SKM-1 treated with dmso at 0.1 percent for 144 hours (cell line): ENCODE measurements around the gene IDH3G.
A peak's percentile ranks its signal among the peaks of the same experiment; 100 is the strongest.

Source experiments
- DNase-seq: peaks from one replicate; lab custom pipeline; 2025; ENCODE audit not compliant: unreplicated experiment; lab: John Stamatoyannopoulos, UW

Gene IDH3G

DNA sequence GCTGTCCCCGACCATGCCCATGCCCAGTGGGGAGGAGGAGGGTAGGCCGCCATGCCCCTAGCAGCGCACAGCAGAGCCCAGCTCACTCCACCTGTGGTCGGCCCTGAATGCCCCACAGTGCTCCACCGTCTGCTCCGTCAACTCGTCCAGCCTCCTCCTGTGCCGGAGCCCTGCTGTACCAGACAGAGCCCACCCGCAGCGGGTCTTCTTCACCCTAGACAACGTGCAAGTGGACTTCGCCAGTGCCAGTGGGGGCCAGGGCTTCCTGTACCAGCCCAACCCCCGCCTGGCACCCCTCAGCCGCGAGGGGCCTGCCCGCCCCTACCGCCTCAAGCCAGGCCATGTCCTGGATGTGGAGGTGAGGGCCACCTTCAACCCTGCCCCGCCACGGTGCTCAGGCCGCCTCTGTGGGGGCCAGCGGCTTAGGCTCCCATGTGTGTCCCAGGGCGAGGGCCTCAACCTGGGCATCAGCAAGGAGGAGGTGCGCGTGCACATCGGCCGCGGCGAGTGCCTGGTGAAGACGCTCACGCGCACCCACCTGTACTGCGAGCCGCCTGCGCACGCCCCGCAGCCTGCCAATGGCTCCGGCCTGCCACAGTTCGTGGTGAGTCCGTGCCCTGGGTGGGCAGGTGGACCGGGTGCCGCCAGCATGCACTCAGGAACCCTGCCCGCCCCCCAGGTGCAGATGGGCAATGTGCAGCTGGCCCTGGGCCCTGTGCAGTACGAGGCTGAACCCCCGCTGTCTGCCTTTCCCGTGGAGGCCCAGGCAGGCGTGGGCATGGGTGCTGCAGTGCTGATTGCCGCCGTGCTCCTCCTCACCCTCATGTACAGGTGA is 20.2 kb downstream of the IDH3G start:
- no peak for DNase-seq

DNA sequence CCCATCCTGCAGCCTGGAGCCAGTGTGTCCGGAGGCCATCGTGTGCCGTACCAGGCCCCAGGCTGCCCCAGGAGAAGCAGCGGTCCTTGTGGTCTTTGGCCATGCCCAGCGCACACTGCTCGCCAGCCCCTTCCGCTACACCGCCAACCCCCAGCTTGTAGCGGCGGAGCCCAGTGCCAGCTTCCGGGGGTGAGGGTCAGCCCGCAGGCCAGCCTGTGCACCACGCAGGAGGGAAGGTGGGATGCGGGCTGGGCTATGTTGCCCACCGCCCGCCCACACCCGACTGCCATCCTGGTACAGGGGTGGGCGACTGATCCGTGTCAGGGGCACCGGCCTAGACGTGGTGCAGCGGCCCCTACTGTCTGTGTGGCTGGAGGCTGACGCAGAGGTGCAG is 21.0 kb downstream of the IDH3G start:
- no peak for DNase-seq

DNA sequence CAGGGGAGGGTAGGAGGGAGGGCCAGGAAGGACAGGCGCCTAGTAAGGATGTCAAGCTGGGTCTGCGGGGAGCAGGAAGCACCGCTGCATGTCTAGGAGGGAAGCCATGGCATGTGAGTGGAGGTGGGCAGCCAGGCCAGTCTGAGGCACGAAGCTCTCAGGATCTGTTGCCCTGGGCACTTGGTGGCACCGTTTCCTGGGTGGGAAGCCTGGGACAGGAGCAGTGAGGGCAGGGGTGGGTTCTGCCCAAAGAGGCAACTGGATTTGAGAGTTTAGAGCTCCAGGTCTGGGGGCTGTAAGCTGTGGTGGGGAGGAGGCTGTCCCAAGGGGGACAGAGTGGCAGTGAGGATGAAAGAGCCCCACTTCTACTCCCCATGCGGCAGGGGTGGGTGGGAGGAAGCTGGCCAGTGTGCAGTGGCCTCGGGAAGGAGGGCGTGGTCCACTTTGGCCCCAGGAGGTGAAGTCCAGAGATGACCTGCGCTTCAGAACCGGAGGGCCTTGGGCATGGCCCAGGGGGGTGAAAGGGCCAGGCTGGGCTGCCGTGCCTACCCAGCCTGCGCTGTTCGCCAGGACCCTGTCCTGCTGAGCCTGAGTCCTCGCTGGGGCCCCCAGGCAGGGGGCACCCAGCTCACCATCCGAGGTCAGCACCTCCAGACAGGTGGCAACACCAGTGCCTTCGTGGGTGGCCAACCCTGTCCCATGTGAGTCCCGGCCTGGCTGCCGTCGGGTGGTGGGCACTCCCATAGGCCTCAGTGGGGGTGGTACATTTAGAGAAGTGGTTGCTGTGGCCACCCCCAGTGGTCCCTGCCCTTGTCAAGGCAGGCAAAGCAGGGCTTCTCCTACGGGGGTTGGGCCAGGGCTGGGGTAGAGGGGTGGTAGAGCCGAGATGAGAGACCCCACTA is 21.6 kb downstream of the IDH3G start:
- no peak for DNase-seq

DNA sequence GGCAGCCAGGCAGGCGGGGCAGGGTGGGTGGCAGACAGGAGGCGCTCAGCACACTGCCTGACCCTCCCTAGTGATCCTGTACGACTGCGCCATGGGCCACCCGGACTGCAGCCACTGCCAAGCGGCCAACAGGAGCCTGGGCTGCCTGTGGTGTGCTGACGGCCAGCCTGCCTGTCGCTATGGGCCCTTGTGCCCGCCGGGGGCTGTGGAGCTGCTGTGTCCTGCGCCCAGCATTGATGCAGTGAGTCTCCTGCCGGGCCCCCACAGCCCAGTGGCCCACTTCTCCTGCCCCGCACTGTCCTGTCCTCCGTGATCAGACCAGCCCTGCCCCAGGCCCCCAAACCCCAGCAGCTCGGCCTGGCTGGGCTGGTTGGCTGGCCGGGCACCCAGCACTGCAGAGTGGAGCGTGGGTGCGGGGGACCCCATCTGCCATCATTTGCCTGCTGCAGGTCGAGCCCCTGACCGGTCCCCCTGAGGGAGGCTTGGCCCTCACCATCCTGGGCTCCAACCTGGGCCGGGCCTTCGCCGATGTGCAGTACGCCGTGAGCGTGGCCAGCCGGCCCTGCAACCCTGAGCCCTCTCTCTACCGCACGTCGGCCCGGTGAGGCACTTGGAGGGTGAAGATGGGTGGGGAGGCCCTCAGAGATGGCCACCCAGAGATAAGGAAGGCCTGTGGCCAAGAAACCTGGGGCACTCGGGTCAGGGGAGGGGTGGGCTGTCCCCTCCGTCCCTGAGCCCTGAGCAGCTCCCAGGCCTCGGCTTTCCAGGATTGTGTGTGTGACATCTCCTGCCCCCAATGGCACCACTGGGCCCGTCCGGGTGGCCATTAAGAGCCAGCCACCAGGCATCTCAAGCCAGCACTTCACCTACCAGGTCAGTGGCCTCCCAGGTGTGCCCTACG is 22.5 kb downstream of the IDH3G start:
- no peak for DNase-seq

DNA sequence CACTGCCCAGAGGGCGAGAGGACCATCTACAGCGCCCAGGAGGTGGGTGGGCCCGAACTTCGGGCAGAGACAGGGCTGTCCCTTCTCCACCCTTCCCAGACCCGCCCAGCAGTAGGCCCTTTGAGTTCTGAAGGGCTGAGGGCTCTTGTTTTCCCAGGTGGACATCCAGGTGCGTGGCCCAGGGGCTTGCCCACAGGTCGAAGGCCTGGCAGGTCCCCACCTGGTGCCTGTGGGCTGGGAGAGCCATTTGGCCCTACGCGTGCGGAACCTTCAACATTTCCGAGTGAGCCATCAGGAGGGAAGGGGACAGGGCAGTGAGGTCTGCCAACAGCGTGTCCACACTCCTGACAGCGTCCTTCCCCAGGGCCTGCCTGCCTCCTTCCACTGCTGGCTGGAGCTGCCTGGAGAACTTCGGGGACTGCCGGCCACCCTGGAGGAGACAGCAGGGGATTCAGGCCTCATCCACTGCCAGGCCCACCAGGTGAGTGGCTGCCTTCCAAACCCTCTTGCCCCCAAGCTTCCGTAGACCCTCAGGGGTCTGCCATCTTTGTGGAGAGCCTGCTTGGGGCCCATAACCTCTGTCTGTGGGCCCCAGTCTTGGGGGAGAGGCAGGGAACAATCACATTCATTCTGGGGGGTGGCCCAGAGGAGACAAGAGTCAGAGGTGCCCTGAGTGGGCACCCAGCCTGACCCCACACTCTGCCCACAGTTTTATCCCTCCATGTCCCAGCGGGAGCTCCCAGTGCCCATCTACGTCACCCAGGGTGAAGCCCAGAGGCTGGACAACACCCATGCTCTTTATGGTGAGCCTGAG is 23.4 kb downstream of the IDH3G start:
- no peak for DNase-seq

DNA sequence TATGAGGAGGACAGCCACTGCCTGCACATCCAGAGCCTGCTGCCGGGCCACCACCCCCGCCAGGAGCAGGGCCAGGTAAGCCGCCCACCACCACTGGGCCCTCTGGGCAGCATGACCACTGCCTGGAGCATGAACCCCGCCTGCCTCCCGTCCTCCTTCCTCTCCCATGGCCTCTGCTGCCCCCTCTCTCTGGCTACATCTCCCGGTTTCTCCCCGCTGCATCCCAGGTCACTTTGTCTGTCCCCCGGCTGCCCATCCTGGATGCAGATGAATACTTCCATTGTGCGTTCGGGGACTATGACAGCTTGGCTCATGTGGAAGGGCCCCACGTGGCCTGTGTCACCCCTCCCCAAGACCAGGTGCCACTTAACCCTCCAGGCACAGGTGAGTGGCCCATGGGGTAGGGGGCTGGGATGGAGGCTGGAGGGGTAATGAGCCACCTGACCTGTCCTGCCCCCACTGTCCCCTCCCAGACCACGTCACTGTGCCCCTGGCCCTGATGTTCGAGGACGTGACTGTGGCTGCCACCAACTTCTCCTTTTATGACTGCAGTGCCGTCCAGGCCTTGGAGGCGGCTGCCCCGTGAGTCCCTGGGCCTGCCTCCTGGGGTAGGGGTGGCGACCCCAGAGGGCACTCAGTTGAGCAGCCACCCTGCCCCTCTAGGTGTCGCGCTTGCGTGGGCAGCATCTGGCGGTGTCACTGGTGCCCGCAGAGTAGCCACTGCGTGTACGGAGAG is 24.1 kb downstream of the IDH3G start:
- DNase-seq = no peak

DNA sequence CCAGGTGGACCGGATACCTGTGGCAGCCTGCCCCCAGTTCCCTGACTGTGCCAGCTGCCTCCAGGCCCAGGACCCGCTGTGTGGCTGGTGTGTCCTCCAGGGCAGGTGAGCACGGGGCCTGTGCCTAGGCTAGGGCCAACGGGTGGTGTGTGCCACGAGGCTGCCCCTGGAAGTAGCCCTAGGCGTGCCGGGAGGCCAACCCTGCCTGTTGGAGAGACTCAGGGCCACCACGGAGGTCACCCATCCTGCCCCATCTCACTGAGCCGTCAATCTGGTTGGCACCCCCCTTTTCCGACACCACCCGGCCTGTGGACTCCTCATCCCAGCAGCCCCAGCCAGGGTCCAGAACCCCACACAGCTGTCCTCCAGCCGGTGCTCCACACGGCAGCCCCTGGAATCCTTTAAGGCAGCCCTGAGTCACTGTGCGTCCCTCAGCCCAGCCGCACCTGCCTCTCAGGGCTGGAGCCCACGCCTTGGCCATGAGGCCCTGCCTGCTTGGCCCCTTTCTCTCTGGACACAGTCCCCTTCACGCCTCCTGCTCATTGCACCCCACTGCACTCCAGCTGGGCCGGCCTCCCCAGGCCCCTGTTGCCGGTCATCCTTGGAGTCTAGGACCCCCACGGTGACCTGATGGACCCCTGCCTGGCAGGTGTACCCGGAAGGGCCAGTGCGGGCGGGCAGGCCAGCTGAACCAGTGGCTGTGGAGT is 24.9 kb downstream of the IDH3G start:
- no peak for DNase-seq

DNA sequence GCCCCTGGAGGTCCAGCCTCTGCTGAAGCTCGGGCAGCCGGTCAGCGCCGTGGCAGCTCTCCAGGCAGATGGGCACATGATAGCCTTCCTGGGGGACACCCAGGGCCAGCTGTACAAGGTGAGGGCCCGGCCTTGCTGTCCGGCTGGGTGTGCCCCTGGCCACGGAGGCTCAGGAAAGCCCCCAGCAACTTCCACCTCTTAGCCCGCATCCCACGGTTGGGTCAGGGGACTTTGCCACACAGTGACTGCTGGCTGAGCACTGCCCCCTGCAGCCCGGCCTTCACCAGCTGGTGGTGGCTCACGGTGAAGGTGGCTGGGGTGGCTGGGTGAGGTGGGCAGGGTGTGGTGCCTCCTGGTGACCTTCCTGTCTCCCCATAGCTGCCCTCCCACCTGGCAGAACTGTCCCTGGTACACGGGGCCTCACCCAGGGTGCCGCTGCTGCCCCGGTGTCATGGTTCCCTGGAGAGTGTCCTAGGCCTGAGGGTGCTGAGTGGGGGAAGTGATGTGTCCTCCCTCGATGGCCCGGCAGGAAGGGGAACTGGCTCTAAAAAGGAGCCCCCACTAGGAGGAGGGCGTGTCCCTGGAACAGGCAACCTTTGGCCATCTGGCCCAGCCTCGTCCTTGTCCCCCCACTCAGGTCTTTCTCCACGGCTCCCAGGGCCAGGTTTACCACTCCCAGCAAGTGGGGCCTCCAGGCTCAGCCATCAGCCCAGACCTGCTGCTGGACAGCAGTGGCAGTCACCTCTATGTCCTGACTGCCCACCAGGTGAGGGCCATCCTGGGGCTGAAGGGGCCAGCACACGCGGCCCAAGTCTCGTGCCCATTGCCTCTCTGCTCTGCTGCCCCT is 25.6 kb downstream of the IDH3G start:
- DNase-seq = no peak

DNA sequence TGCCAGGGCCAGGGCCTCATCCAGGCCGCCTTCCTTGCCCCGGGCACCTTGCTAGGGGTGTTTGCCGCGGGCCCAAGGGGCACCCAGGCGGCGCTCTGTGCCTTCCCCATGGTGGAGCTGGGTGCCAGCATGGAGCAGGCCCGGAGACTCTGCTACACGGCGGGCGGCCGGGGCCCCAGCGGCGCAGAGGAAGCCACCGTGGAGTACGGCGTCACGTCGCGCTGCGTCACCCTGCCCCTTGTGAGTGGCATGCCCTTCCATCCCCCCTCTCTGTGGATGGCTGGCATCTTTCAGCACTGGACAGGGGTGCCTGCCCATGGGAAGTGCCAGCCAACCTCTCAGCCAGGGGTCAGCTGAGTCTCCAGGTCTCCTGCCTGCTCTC is 26.5 kb downstream of the IDH3G start:
- DNase-seq = no peak

DNA sequence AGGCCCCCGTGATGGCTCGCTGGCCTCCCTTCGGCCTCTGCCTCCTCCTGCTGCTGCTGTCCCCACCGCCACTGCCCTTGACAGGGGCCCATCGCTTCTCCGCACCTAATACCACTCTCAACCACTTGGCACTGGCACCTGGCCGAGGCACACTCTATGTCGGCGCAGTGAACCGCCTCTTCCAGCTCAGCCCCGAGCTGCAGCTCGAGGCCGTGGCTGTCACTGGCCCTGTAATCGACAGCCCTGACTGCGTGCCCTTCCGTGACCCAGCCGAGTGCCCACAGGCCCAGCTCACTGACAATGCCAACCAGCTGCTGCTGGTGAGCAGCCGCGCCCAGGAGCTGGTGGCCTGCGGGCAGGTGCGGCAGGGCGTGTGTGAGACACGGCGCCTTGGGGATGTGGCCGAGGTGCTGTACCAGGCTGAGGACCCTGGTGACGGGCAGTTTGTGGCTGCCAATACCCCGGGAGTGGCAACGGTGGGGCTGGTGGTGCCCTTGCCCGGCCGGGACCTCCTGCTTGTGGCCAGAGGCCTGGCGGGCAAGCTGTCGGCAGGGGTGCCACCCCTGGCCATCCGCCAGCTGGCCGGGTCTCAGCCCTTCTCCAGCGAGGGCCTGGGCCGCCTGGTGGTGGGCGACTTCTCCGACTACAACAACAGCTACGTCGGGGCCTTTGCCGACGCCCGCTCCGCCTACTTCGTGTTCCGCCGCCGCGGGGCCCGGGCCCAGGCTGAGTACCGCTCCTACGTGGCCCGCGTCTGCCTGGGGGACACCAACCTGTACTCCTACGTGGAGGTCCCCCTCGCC is 27.1 kb downstream of the IDH3G start:
- DNase-seq = no peak

DNA sequence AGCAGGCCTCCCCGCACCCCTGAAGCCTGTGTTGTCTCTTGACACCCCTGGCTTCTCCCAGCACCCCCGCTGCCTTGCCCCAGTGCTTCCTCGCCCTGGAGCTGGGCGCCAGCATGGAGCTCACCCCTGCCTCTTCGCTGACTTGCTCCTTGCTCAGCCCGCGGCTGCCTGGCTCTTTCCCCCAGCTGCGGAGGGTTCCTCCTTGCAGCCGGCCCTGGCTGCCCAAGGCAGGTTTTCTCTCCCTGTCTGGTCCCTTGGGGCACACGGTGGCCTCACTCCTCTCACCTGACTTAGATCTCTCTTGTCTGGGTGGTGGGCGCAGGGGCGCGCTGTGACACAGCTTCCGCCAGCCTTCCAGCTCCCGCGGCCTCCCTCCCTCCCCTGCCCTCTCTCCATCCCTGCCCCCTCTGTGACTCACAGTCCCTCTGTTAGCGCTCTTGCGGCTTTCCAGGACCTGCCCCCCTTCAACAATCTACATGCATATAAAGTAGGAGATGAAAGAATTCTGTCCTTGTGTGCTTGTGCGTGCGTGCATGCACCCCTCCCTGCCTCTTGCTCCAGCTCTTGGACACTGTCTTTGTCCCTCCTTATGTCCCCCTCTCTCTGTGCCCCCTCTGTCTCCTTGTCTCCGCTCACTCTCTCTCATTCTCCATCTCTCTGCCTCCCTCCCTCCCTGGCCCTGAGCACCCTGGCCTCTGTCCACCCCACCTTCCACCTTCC is 27.9 kb downstream of the IDH3G start:
- DNase-seq = no peak

DNA sequence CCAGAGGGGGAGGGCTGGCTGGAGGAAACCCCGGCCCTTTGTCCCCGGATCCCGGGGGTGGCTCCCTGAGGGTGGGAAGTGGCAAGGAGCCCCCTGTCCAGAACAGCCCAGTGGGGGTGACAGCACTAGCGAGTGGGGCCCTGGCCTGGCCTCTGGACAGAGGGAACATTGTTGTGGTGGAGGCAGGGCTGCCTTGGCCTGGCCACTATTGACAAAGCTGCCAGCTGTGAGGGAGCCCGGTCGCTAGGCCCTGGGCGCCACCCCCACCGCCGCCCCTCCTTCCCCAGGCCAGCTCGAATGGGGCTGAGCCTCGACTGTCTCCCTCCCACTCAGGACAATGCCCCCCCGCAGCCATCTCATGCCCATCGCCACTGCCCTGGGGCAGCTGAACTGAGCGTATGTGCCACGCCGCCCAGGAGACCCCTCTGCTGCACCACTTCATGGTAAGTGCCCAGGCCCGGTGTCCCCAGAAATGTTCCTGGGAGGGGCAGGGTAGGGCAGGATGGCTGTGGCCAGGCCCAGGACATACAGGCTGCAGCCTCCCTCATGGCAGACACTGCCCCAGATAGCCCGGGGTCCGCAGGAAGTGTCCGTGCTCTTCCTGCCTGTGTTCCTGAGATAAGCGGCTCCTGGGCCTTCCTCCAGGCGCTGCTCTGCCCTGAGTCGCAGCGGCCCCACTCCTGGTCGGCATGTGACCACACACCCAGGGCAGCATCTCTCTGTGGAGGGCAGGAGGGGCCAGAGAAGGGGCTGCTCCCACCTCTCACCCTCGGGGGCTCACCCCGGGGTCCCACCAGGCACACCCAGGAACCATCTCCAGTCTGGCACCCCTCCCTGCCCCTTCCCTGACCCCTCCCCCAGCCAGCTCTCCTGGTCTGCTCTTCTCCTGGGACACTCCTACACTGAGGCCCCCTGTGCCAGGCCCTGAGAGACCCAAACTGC is 28.8 kb downstream of the IDH3G start:
- DNase-seq = no peak

DNA sequence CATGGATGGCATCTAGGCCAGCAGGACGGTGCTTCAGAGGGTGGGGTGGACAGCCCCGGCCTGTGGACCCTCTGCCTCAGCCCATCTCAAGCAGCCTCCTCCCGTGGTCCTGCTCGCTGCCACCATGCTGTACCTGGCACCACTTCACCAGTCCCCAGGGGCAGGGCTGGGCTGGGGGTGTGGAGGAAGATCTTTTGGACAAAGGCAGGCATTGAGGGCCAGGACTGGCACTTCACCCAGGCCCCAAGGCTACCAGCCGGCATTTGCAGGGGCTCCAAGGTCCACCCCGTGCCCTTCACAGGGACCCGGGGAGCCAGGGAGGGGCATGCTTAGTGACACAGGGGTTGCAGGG is 29.4 kb downstream of the IDH3G start:
- DNase-seq = no peak

DNA sequence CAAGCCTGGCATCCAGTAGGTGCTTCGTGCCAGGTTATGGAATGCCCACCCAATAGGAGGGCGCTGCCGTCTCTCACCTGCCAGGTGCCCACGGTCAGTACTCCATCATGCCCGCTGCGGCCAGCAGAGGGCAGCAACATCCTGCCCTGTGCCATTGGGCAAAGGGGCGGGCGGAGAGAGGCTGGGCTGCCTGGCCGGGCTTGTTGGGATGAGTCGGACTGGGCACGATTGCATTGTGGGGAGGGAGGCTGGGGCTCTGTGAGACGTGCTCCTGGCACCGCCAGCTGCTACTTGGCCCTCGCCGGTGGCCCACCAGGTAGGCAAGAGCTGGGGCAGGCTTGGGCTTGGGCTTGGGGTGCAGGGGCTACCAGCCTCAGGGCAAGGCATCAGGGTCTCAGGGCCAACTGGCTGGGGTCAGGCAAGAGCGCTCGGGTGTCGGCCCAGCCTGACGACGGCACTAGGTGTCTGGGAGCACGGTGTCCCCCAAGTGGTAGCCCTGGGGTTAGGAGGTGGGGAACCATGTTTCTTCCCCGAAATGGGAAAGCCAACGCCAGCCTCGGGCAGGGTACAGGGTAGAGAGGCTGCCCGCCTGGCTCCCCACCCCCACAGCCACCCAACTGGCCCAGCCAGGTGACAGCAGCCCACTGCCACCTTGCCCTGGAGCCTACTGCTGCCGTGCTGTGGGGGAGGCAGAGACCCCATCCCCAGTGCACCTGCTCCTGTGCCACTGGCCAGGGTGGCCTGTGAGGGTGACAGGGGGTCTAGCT is 30.0 kb downstream of the IDH3G start, which contains the start of gene PLXNB3:
Gene PLXNB3 (plus strand): TSS at position 261 of the 767 bp plus-strand sequence. CDS start 1,287 bp downstream, outside the sequence.
- DNase-seq = peak; percentile 36
